ENCODE results near the gene KTI12. TPM values are rescaled to one million over a fixed set of nuclear protein-coding genes. Genes with fewer than 3 reads are reported as not detected.
"Not testable (repeated sequence)": the region's sequence is repeated elsewhere in the genome, so short reads cannot be mapped to it uniquely, and the experiment has no call there.

The KTI12 gene, protein sequence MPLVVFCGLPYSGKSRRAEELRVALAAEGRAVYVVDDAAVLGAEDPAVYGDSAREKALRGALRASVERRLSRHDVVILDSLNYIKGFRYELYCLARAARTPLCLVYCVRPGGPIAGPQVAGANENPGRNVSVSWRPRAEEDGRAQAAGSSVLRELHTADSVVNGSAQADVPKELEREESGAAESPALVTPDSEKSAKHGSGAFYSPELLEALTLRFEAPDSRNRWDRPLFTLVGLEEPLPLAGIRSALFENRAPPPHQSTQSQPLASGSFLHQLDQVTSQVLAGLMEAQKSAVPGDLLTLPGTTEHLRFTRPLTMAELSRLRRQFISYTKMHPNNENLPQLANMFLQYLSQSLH
- 10 to 100 TPM; 12.2 to 12.3 TPM for total RNA-seq

DNA sequence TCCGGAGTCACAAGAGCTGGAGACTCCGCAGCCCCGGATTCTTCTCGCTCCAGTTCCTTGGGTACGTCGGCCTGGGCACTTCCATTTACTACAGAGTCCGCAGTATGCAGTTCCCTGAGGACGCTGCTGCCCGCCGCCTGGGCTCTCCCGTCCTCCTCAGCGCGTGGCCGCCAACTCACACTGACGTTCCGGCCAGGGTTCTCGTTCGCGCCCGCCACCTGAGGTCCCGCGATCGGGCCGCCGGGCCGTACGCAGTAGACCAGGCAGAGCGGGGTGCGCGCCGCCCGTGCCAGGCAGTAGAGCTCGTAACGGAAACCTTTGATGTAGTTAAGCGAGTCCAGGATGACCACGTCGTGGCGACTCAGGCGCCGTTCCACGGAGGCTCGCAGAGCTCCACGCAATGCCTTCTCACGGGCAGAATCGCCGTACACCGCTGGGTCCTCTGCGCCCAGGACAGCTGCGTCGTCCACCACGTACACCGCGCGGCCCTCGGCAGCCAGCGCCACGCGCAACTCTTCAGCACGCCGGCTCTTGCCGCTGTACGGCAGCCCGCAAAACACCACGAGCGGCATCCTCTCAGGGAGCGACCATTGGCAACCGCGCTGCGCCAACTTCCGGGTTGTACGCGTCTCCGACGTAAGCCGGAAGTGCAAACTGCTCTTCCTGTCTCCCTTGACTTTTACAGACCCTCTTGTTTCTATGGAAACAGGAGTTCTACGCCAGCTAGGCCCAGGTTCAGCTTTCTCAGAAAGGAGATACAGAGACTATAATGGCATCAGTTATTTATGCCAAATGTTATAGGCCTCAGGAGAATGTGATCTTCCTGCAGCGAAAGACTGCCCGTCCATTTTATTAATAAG is at the start of gene KTI12:
Gene KTI12 (minus strand): TSS at position 621 of the 860 bp plus-strand sequence. CDS start 49 bp downstream, at position 572.
- peak; percentile 93 to 97 for ATAC-seq
- Mint-ChIP-seq H3K36me3 (peaks cover 25 to 28% of the 10 kb centered on the region in 2 donors), H3K9me3 (no peaks in the 10 kb centered on the region), H3K27ac (peak within 1 kb of the TSS; percentile 93 to 99)
- peak; percentile 82 to 83 for DNase-seq (ENCODE audit: low spot score in 2 of 2)

DNA sequence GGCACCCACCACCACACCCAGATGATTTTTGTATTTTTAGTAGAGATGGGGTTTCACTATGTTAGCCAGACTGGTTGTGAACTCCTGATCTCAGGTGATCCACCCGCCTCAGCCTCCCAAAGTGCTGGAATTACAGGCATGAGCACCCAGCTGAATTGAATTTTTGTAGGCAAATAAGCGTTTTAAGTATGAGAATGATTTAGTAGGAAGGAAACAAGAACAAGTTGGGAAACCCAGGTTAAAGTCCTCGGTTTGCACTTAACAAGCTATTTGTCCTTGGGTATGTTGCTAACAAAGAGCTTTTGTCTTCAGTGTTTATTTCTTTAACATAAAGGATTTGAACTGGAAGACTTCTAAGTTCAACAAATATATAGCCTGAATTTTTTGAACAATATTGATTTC is 46.4 kb upstream of the KTI12 start:
- ATAC-seq, result no peak
- Mint-ChIP-seq H3K36me3 (no peaks in the 10 kb centered on the region), H3K27ac (no peak overlapping the region), H3K9me3 (no peaks in the 10 kb centered on the region)
- DNase-seq (ENCODE audit: low spot score in 2 of 2), result no peak

DNA sequence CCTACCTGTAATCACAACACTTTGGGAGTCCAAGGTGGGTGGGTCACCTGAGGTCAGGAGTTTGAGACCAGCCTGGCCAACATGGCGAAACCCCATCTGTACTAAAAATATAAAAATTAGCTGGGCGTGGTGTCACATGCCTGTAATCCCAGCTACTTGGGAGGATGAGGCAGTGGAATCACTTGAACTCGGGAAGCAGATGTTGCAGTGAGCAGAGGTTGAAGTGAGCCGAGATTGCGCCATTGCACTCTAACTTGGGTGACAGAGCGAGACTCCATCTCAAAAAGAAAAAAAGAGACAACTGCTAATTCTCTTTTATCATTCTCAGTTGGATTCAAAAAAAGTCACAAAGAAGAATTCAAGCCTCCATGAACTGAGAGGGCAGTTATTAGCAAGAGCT is 43.7 kb upstream of the KTI12 start:
- H3K27ac Mint-ChIP-seq, result peak overlapping the region in 1 of 2 donors; percentile 32
- not testable (repeated sequence) for ATAC-seq; H3K9me3 Mint-ChIP-seq; H3K36me3 Mint-ChIP-seq; DNase-seq (ENCODE audit: low spot score in 2 of 2)

DNA sequence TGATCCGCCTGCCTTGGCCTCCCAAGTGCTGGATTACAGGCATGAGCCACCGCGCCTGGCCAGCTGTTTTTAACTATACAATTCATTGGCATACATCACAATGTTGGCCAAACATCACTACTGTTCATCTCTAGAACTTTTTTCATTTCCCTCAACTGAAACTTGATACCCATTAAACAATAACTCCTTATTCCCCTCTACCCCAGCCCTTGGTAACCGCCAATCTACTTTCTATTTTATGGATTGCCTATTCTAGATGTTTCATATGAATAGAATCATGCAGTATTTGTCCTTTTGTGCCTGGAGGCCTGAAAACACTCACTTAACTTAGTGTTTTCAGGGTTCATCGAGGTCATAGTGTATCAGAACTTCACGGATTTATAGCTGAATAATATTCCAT is 38.7 kb upstream of the KTI12 start:
- ATAC-seq, result no peak
- DNase-seq (ENCODE audit: low spot score in 2 of 2), result no peak
- H3K36me3 Mint-ChIP-seq, result peaks cover 0 to 6% of the 10 kb centered on the region in 2 donors
- H3K9me3 Mint-ChIP-seq, result no peaks in the 10 kb centered on the region
- H3K27ac Mint-ChIP-seq, result peak overlapping the region; percentile 34 to 69

DNA sequence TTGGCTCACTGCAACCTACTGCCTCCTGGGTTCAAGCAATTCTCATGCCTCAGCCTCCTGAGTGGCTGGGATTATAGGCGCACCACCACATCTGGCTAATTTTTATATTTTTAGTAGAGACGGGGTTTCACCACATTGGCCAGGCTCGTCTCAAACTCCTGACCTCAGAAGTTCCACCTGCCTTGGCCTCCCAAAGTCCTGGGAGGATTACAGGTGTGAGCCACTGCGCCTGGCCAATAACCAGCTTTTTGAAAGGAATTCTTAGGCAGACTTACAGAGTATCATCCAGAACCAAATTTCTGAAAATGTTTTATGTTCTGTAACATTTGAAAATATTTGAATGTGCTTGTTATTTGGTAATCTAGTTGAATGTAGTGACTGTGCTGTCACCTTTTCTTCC is 37.1 kb upstream of the KTI12 start:
- H3K27ac Mint-ChIP-seq, result no peak overlapping the region
- peaks cover 0 to 6% of the 10 kb centered on the region in 2 donors for H3K36me3 Mint-ChIP-seq
- DNase-seq (ENCODE audit: low spot score in 2 of 2) (no peak), ATAC-seq (no peak)
- H3K9me3 Mint-ChIP-seq, result no peaks in the 10 kb centered on the region

DNA sequence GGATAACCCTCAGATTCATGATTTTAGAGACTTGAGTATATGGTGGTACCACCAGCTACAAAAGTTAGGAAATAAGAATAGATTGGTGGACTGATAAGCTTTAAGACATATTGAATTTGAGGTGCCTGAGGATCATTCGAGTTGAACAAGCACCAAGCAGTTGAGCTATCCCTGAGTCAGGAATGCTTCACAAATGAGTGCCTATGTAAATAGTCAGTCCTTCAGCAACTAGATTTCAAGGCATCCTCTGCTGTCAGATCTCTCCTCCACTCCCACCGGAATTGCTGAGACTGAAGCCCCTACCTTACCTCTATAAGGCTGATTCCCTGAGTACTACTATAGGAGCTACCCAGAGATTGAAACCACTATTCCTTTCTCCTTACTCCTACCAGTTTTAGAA is 29.6 kb upstream of the KTI12 start:
- no peak for DNase-seq (ENCODE audit: low spot score in 2 of 2)
- ATAC-seq, result no peak
- Mint-ChIP-seq H3K36me3 (peaks cover 0 to 17% of the 10 kb centered on the region in 2 donors), H3K27ac (no peak overlapping the region), H3K9me3 (no peaks in the 10 kb centered on the region)

DNA sequence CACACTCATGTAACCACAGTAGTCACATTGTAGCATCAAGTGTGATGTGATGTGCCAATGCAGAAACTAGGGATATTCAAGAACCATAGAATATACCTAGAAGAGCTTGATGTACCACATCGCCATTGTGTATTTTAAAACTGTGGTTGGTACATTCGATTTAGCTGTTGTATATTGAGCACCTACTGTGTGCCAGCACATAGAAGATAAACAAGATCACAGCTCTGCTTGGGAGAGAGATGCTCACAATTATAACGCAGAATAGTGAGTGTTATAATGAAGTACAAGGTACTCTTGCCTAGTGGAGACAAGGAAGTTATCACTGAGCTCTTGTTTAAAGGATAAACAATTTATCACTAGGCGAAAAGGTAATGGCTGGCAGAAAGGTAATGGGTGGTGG is 27.2 kb upstream of the KTI12 start:
- Mint-ChIP-seq H3K9me3 (no peaks in the 10 kb centered on the region), H3K27ac (no peak overlapping the region), H3K36me3 (peaks cover 19 to 31% of the 10 kb centered on the region in 2 donors)
- ATAC-seq (no peak), DNase-seq (ENCODE audit: low spot score in 2 of 2) (no peak)

DNA sequence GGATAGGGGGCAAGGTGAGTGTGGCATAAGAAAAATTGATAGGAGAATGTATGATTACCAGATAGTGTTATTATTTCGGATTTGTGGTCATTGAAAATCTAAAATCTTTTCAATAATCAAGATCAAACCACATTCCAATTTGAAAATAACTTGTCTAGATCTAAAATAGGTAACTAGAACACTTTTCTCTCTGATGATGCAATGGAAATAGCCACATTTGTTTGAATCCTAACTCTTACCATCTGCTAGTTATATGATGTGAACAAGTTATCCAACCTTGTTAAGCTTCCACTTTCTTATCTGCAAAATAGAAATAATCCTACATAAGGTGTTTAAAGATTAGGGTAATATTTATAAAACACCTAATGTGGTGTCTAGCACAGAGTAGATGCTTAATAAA is 26.3 kb upstream of the KTI12 start:
- no peak for DNase-seq (ENCODE audit: low spot score in 2 of 2)
- Mint-ChIP-seq H3K36me3 (peaks cover 29 to 37% of the 10 kb centered on the region in 2 donors), H3K27ac (no peak overlapping the region)

DNA sequence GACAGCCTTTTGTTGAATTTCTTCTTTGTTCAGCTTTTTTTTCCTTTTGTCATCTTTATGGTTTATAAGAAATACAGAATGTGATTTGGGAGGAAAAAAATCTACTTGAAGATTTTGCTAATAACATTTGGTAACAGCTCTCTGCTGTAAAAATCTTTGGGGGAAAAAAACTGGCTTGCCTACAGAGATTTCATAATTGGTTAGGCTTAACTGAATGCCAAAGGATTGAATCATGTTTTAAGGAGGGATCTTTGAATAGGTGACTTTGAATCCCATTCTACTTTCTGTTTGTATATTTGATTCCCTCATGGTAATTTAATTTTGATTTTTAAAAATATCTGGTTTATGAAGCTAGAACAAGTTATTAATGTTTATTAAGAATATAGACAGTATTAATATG is 25.7 kb upstream of the KTI12 start:
- no peak for DNase-seq (ENCODE audit: low spot score in 2 of 2)
- no peak for ATAC-seq
- no peak overlapping the region for H3K27ac Mint-ChIP-seq
- no peaks in the 10 kb centered on the region for H3K9me3 Mint-ChIP-seq
- peaks cover 34 to 43% of the 10 kb centered on the region in 2 donors for H3K36me3 Mint-ChIP-seq

More for the DNA sequence above, 26.3 kb upstream of the KTI12 start:
- H3K9me3 Mint-ChIP-seq, result no peaks in the 10 kb centered on the region
- ATAC-seq, result no peak

DNA sequence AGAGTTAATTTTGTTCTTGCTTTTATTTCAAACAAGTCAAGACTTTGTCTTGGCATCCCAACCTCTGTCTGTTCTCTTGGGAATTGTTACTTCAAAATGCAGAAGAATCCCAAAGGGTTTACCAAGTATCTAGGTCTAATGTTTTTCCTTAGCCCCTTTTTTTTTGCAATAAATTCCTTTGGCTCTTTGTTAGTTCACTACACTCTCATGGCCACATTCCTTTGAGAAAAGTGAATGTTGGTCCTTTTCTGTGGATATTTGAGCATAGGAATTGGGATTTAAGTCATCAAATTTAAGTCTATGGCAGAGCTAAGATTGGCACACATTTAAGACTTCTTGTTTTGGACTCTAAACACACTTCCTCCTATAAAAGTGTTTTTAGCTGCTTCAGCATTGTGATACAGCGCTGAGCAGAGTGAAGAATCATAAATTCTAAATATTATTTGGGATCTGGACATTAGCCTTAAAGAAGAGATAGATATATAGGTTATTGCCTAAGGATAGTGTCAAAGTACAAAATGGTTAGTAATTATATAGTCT is 24.3 kb upstream of the KTI12 start:
- Mint-ChIP-seq H3K36me3 (peaks cover 43% of the 10 kb centered on the region in 2 donors), H3K27ac (peak overlapping the region; percentile 28 to 57), H3K9me3 (no peaks in the 10 kb centered on the region)
- no peak for ATAC-seq
- DNase-seq (ENCODE audit: low spot score in 2 of 2), result no peak

DNA sequence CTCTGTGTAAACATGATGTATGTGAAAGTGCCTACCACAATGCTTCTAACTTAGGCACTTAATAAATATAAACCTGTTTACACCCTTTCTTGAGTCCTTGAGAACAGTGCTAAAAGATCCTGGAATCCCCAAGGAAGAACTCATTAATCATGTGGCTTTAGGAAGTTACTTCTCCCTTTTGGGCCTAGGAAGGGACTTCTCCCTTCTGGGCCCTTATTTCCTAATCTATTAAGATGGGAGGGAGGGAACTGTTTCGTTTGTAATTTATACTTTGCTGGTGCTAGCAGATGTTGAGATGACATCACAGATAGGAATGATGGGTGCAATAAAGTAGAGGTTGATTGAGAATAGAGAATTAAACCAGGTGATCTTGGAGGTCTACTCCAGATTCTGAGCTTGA is 23.6 kb upstream of the KTI12 start:
- peak overlapping the region; percentile 96 to 99 for H3K27ac Mint-ChIP-seq
- ATAC-seq, result no peak
- peaks cover 43 to 48% of the 10 kb centered on the region in 2 donors for H3K36me3 Mint-ChIP-seq
- DNase-seq (ENCODE audit: low spot score in 2 of 2), result no peak
- H3K9me3 Mint-ChIP-seq, result no peaks in the 10 kb centered on the region

DNA sequence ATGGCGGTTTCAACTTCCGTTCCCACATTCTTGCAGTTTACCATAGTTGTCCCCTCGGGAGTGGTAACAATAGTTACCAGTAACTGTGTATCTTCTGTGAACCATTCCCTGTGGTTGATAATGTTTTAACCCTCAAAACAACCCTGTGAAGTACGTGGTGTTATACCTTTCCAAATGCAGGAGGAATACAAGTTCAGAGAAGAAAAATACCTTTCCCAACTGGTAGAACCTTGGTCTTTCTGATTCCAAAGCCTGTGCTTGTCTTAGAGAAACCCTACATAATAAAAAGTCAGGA is 23.3 kb upstream of the KTI12 start:
- Mint-ChIP-seq H3K27ac (peak overlapping the region; percentile 96 to 99), H3K36me3 (peaks cover 43 to 51% of the 10 kb centered on the region in 2 donors), H3K9me3 (no peaks in the 10 kb centered on the region)
- DNase-seq (ENCODE audit: low spot score in 2 of 2), result no peak
- peak in 1 of 2 donors; percentile 36 for ATAC-seq

DNA sequence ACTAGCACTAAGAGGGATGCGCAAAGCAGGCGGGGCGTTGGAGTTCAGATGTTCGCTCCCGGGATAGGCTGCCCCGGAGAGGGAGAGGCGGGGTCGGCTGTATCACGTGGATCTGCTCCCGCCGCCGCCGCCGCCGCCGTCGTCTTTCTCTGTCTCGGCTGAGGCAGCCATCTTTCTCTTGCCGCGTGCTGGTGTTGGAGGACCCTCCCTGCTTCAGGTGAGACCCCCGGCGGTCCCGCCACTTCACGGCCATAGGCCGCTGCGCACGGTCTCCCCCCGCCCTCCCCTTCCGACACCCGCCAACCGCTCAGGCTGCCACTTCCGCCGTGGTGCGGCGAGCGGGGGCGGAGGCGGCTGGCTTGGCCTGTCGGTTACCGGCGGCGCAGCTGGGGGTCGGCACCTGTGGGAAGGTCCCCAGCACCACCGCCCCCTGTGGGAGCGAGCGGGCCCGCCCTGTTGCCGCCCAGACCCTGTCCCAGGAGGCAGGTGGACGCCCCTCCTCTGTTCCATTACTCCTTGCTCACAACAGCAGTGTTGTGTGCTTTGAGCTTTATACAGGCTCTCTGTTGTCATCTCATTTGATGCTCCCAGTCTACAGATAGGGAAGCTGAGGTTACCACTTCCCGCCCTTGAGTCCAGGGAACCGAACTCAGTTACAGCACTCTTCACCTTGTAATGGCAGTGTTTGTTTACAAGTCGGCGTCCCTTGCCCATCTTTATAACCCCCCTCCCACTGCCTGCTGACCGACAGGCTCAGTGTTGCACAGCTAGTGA is 22.7 kb upstream of the KTI12 start, which contains the start of gene BTF3L4:
Gene BTF3L4 (plus strand): TSS at position 133 of the 774 bp plus-strand sequence. CDS start 3,553 bp downstream, outside the sequence.
- Mint-ChIP-seq H3K9me3 (no peaks in the 10 kb centered on the region), H3K27ac (peak within 1 kb of the TSS; percentile 96 to 99), H3K36me3 (peaks cover 43 to 51% of the 10 kb centered on the region in 2 donors)
- peak; percentile 92 to 93 for DNase-seq (ENCODE audit: low spot score in 2 of 2)
- peak; percentile 91 to 96 for ATAC-seq

DNA sequence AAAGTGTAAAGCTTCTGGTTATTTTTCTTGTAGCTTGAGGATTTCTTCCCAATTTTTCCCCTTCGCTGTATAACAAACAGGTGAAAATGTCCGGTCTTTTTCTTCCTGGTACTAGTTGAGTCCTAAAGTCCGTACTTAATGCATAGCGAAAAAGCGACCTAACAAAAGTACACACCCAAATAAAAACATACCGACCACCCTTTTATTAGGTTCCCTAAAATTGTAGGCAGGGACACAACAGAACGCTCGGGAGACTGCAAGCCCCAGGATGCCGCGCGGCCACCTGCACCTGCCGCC is 22.2 kb upstream of the KTI12 start:
- ATAC-seq (no peak), DNase-seq (ENCODE audit: low spot score in 2 of 2) (no peak)
- Mint-ChIP-seq H3K27ac (peak overlapping the region; percentile 94 to 96), H3K36me3 (peaks cover 43 to 51% of the 10 kb centered on the region in 2 donors), H3K9me3 (no peaks in the 10 kb centered on the region)

DNA sequence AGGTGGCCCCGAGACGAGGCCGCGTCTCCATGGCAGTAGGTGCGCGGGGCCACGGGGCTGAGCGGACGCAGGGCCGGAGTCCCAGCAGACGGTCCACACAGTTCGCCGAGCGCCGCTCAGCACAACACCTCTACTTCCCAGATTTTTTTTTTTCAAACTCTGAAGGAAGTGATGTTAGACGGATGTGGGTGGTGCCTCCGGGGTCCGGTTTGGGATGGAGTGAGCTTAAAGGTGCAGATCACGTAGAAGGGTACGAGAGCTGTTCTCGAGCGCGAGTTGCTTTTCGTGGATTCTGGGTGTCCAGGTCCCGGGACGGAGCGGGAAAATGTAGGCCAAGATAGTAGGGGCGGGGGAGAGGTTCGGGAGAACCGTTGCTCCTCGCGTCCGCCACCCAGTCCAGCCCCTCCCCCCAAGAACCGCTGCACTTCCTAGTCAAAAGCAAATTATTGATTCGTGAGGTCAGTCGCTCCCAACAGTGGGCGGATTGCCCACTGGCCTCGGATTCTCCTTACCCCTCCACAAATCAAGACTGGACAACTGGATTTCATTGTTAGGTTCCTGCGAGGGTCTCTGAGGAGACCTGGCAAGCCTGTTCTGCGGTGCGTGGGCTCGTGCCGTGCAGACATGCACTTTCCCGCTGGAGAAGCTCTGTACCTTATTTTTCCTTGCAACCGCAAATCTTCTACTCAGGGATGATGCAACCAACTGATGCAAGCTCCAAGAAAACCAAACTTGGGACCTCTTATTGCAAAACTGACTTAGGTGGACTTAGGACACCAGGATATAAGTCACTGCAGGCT is 21.7 kb upstream of the KTI12 start, which contains the start of gene TXNDC12:
Gene TXNDC12 (minus strand): TSS at position 126 of the 800 bp plus-strand sequence. CDS start 95 bp downstream, at position 31.
- peaks cover 43 to 47% of the 10 kb centered on the region in 2 donors for H3K36me3 Mint-ChIP-seq
- peak; percentile 64 to 82 for DNase-seq (ENCODE audit: low spot score in 2 of 2)
- ATAC-seq, result peak; percentile 69 to 75
- H3K27ac Mint-ChIP-seq, result peak within 1 kb of the TSS; percentile 94 to 96
- no peaks in the 10 kb centered on the region for H3K9me3 Mint-ChIP-seq

Data from activated naive CD4-positive, alpha-beta T cell treated with anti-CD3 and anti-CD28 coated beads, Interleukin-2, amount 50 U/mL, for 72 hours (primary cell).